SK-N-MC (cell line): ENCODE data around the gene EWSR1.
"Not testable (repeated sequence)": the region's sequence is repeated elsewhere in the genome, so short reads cannot be mapped to it uniquely, and the experiment has no call there.

Experiments used
- DNase-seq: peaks from one replicate; pipeline ENCODE4 v3.0.0-alpha.2; 2011; ENCODE audit warnings: low read depth, low spot score
- H3K27ac ChIP-seq: fragments of 200-600 bp; sonication (generic); 2 replicates; pipeline ENCODE4 v1.5.1; 2016; ENCODE audit warnings: mixed run types
- H3K36me3 ChIP-seq: fragments of 200-600 bp; sonication (generic); 2 replicates; pipeline ENCODE4 v1.6.1; 2017; ENCODE audit warnings: antibody characterized with exemption, low read length, mixed read lengths; ENCODE audit not compliant: insufficient read depth
- H3K4me3 ChIP-seq: fragments of 200-600 bp; sonication (generic); 2 replicates; pipeline ENCODE4 v1.5.1; 2016
- H3K9ac ChIP-seq: fragments of 200-600 bp; sonication (generic); 2 replicates; pipeline ENCODE4 v1.8.0; 2017; ENCODE audit warnings: mixed run types, mixed read lengths; ENCODE audit not compliant: insufficient read length
- H3K9me3 ChIP-seq: fragments of 200-600 bp; sonication (generic); 2 replicates; pipeline ENCODE4 v1.6.1; 2017; ENCODE audit warnings: low read depth, mild to moderate bottlenecking, antibody characterized with exemption, low read length, moderate library complexity, mixed read lengths
- EZH2 ChIP-seq: fragments of 200-600 bp; sonication (generic); IDR thresholded peaks from one replicate; pipeline ENCODE4 v1.6.1; 2017; ENCODE audit warnings: antibody characterized with exemption
- FOXP2 ChIP-seq: optimal IDR thresholded peaks from 2 replicates; pipeline ENCODE3; 2011; ENCODE audit warnings: mild to moderate bottlenecking, moderate library complexity; ENCODE audit not compliant: insufficient read depth; ENCODE audit errors: extremely low read length, control extremely low read depth
- POLR2AphosphoS5 ChIP-seq: IDR thresholded peaks from 2 replicates; pipeline ENCODE4 v1.6.1; 2012; ENCODE audit warnings: mild to moderate bottlenecking, low read depth, low read length, borderline replicate concordance

The EWSR1 gene

GRCh38 chr22:29339381-29340235, 71.5 kb downstream of the EWSR1 start:
- Histone ChIP-seq H3K9ac (no peak overlapping the region), H3K9me3 (no peaks in the 10 kb centered on the region), H3K36me3 (peaks cover 34% of the 10 kb centered on the region; the same call in 1 of the 2 replicates), H3K4me3 (no peak overlapping the region), H3K27ac (no peak overlapping the region)
- no peak for TF ChIP-seq EZH2
- no peak for TF ChIP-seq FOXP2
- no peak for TF ChIP-seq POLR2AphosphoS5
- DNase-seq: no peak

- no peak overlapping the region for H3K9ac ChIP-seq
- H3K36me3 ChIP-seq: peaks cover 36% of the 10 kb centered on the region; the same call in 1 of the 2 replicates
- H3K9me3 ChIP-seq: no peaks in the 10 kb centered on the region
- no peak for DNase-seq
- H3K4me3 ChIP-seq: no peak overlapping the region
- TF ChIP-seq POLR2AphosphoS5 (no peak), EZH2 (no peak), FOXP2 (no peak)
- no peak overlapping the region for H3K27ac ChIP-seq
These were observed 72.5 kb downstream of the EWSR1 start for GRCh38 chr22:29340566-29340965.

DNA sequence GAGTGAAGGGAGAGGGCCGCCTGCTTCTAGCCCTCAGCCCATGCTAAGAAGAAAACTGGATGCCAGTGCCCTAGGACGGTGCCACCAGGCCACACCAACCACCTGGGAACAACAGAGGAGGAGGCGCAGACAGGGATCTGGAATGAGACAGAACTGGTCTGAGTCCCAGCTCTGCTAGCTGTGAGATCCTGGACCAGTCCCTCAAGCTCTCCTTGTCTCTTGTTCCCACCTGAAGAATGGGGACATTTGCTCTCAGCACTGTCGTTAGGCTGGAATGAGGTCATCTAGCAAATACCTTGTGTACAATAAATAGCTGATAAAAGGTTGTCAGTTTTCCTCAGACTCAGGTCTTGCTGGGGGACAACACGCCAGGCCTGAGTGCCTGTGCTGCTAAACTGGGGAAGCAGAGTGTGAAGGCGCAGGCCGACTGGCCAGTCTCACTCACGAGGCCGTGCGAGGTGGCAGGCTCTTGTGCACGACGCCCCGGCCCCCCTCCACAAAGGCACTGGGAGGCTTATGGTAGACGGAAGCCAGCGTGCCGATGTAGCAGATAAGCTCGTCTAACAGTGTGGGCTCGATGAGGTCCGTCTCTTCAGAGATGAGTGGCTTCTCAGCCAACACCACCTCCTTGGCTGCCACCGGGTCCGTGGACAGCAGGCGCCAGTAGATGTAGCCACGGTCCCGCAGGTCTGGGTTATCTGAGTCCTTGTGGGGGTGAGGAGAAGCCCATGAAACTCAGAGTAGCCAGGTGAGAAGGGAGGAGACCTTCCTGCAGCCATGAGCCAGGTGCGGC, 73.2 kb downstream of the EWSR1 start:
- TF ChIP-seq FOXP2: no peak
- no peak for TF ChIP-seq POLR2AphosphoS5
- TF ChIP-seq EZH2: no peak
- no peaks in the 10 kb centered on the region for H3K9me3 ChIP-seq
- H3K36me3 ChIP-seq: peaks cover 36% of the 10 kb centered on the region; the same call in 1 of the 2 replicates
- DNase-seq: no peak
- no peak overlapping the region for H3K4me3 ChIP-seq
- no peak overlapping the region for H3K27ac ChIP-seq
- no peak overlapping the region for H3K9ac ChIP-seq

DNA sequence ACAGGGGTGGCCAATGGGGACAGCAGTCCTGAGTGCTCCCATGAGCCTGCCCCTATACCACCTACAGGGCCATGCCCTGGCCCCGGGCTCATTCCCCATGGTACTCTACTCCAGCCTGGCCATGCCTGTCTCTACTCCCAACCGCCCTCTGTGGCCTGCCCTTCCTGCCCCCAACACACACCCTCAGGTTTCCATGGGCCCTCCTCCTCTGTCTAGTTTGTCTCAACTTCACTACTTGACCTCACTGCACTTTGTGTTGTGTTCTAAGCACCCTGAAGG, 73.7 kb downstream of the EWSR1 start:
- Histone ChIP-seq H3K9ac (no peak overlapping the region), H3K36me3 (peaks cover 40% of the 10 kb centered on the region; the same call in 1 of the 2 replicates), H3K27ac (no peak overlapping the region), H3K4me3 (no peak overlapping the region), H3K9me3 (no peaks in the 10 kb centered on the region)
- no peak for TF ChIP-seq FOXP2
- TF ChIP-seq POLR2AphosphoS5: no peak
- TF ChIP-seq EZH2: no peak
- no peak for DNase-seq

GRCh38 chr22:29342177-29342576, 74.1 kb downstream of the EWSR1 start:
- Histone ChIP-seq H3K27ac (no peak overlapping the region), H3K9me3 (no peaks in the 10 kb centered on the region), H3K36me3 (peaks cover 40% of the 10 kb centered on the region; the same call in 1 of the 2 replicates), H3K4me3 (no peak overlapping the region), H3K9ac (no peak overlapping the region)
- no peak for DNase-seq
- TF ChIP-seq POLR2AphosphoS5 (no peak), EZH2 (no peak), FOXP2 (no peak)

- Histone ChIP-seq H3K9me3 (no peaks in the 10 kb centered on the region), H3K4me3 (no peak overlapping the region), H3K27ac (no peak overlapping the region), H3K9ac (no peak overlapping the region), H3K36me3 (peaks cover 44% of the 10 kb centered on the region; the same call in 1 of the 2 replicates)
- no peak for DNase-seq
- no peak for TF ChIP-seq FOXP2
- no peak for TF ChIP-seq EZH2
- no peak for TF ChIP-seq POLR2AphosphoS5
These were observed 74.7 kb downstream of the EWSR1 start for GRCh38 chr22:29342577-29343312.

DNA sequence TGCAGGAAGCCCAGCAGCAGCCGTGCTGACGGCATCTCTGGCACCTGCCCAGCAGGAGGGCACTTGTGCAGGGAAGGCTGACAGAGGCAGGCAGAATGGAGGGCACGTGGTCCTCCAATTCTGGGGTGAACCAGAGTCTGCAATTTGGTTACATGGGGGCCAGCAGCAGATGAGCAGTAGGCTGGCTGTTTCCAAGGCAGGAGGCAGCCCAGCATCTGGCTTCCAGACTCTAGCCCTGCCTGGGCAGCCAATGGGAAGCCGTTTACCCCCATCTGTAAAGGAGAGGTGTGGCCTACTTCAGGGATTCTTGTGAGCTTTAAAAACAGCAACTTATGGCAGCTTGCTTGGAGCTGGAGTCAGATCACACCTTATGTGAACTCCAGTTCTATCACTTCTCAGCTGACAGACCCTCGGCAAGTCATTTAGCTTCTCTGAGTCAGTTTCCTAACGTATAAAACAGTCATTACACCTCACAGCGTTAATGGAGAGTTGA, 75.3 kb downstream of the EWSR1 start:
- H3K27ac ChIP-seq: no peak overlapping the region
- peaks cover 43% of the 10 kb centered on the region; the same call in 1 of the 2 replicates for H3K36me3 ChIP-seq
- no peak overlapping the region for H3K9ac ChIP-seq
- no peaks in the 10 kb centered on the region for H3K9me3 ChIP-seq
- no peak for TF ChIP-seq EZH2
- TF ChIP-seq POLR2AphosphoS5: no peak
- no peak for TF ChIP-seq FOXP2
- H3K4me3 ChIP-seq: no peak overlapping the region; the same call in 1 of the 2 replicates
- no peak for DNase-seq

GRCh38 chr22:29344137-29344536, 76.1 kb downstream of the EWSR1 start:
- TF ChIP-seq EZH2: no peak
- no peak for TF ChIP-seq FOXP2
- no peak for TF ChIP-seq POLR2AphosphoS5
- Histone ChIP-seq H3K4me3 (no peak overlapping the region), H3K27ac (no peak overlapping the region), H3K9ac (no peak overlapping the region), H3K9me3 (no peaks in the 10 kb centered on the region), H3K36me3 (peaks cover 45% of the 10 kb centered on the region; the same call in 1 of the 2 replicates)
- DNase-seq: no peak

- H3K36me3 ChIP-seq: peaks cover 50% of the 10 kb centered on the region; the same call in 1 of the 2 replicates
- not testable (repeated sequence) for H3K9me3 ChIP-seq, H3K27ac ChIP-seq, H3K4me3 ChIP-seq, H3K9ac ChIP-seq, DNase-seq
These were observed 76.8 kb downstream of the EWSR1 start for GRCh38 chr22:29344889-29345288.
